Prostate gland (tissue), 2 donors: ENCODE results near the gene LRRC28. TPM values are rescaled to one million over a fixed set of nuclear protein-coding genes. Genes with fewer than 3 reads are reported as not detected.

Experiments
- DNase-seq: peaks from one replicate; pipeline ENCODE4 v3.0.0-alpha.2; 2019; ENCODE audit warnings: low spot score
- H3K27ac ChIP-seq, 2 donors: fragments of 200-600 bp; sonication (generic); 2 replicates each; pipeline ENCODE4 v1.5.1; 2017 to 2019
- H3K27me3 ChIP-seq: fragments of 200-600 bp; sonication (generic); replicated peaks from 2 replicates; pipeline ENCODE4 v1.5.1; 2019; ENCODE audit not compliant: insufficient read depth
- H3K36me3 ChIP-seq, 2 donors: fragments of 200-600 bp; sonication (generic); 1 replicate in 1 of 2; 2 replicates in 1 of 2; pipeline versions ENCODE4 v1.5.1 to v1.8.1; 2017 to 2019
- H3K4me1 ChIP-seq: fragments of 200-600 bp; sonication (generic); replicated peaks from 2 replicates; pipeline ENCODE4 v1.5.1; 2019
- H3K4me3 ChIP-seq, 2 donors: fragments of 200-600 bp; sonication (generic); 2 replicates each; pipeline ENCODE4 v1.5.1; 2017 to 2019
- H3K9me3 ChIP-seq: fragments of 200-600 bp; sonication (generic); 2 replicates; pipeline ENCODE4 v1.5.1; 2017
- POLR2A ChIP-seq: fragments of 450-650 bp; IDR thresholded peaks from one replicate; pipeline ENCODE4 v1.6.1; 2016; ENCODE audit warnings: antibody characterized with exemption, mild to moderate bottlenecking
- POLR2AphosphoS5 ChIP-seq: sonication (generic); formaldehyde crosslinking; IDR thresholded peaks from one replicate; pipeline ENCODE4 v1.6.1; 2017; ENCODE audit warnings: antibody characterized with exemption
- WGBS: methylation state at CpG from one replicate; pipeline ENCODE4 v1.1.5; 2018; 5-methylcytosine and 5-hydroxymethylcytosine counted together
- intact Hi-C: fragments of 100-400 bp; cut with DNase I; formaldehyde crosslinking; loops from one replicate; pipeline ENCODE4 v1.14.2; 2022
- total RNA-seq, 2 donors: library from RNA; depleted of rRNA; stranded (reverse); fragments of >200 nt; gene quantifications; one replicate each; pipeline ENCODE4 v1.1.0, GENCODE V29; 2016
- TF ChIP-seq, protein P1 (sequence below), 4 experiments: fragments of 200-600 bp in 2 of 4; fragments of 450-650 bp in 2 of 4; sonication (generic) in 2 of 4; IDR thresholded peaks; 1 replicate in 3 of 4; 2 replicates in 1 of 4; pipeline ENCODE4 v1.5.1; 2016 to 2019; ENCODE audit warnings: antibody characterized with exemption in 4 of 4, mild to moderate bottlenecking in 2 of 4, moderate library complexity in 2 of 4

LRRC28 gene
- total RNA-seq, 2 donors from 2014 or later, result 16.0 to 36.8 TPM

DNA sequence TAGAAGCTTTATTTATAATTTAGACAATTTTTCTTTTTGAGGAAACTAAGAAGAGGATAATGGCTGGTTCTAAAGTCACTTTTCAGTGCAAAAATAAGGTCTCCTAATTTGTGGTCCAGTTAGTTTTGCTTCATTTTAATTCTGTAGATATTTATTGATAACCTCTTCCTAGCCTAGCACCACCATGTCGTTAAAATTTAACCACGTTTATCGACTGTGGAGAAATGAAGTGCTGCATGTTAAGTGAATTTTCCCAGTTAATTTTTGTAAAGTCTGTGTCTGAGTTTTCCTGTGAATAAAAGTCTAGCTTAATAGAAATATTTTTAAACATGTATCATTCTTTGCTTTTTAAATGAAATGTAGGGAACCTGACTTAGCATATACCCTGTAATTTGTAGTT is 16.7 kb downstream of the LRRC28 start:
- intact Hi-C loops, result no loop called here
- WGBS, result 75% methylated on average over 3 of the region's 3 CpGs
- H3K27ac ChIP-seq, result no peak overlapping the region

DNA sequence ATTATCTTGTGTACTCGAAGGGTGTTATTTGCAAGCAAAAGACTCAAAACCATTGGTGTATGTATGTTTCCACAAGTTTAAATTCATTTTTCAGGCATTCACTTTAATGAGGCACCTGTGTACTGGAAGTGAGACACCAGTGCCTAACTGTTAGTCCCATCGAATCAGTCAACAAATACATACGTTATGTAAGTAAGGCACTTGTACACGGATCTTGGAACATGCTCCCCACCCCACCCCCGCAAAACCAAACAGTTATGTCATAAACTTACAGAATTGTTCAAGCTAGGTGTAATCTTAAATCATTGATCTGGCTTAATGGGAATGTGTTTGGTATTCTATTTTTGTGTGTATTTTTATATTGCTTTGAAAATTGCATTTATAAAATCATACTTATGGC is 17.1 kb downstream of the LRRC28 start:
- H3K36me3 ChIP-seq, result no peaks in the 10 kb centered on the region
- H3K27me3 ChIP-seq, result no peaks in the 10 kb centered on the region
- no peak overlapping the region for H3K27ac ChIP-seq
- 70% methylated on average over 5 of the region's 5 CpGs for WGBS
- H3K4me3 ChIP-seq, result no peak overlapping the region
- no peaks in the 10 kb centered on the region for H3K4me1 ChIP-seq
- no peaks in the 10 kb centered on the region for H3K9me3 ChIP-seq
- intact Hi-C loops, result no loop called here
- DNase-seq, result no peak
- TF ChIP-seq, protein P1, sequence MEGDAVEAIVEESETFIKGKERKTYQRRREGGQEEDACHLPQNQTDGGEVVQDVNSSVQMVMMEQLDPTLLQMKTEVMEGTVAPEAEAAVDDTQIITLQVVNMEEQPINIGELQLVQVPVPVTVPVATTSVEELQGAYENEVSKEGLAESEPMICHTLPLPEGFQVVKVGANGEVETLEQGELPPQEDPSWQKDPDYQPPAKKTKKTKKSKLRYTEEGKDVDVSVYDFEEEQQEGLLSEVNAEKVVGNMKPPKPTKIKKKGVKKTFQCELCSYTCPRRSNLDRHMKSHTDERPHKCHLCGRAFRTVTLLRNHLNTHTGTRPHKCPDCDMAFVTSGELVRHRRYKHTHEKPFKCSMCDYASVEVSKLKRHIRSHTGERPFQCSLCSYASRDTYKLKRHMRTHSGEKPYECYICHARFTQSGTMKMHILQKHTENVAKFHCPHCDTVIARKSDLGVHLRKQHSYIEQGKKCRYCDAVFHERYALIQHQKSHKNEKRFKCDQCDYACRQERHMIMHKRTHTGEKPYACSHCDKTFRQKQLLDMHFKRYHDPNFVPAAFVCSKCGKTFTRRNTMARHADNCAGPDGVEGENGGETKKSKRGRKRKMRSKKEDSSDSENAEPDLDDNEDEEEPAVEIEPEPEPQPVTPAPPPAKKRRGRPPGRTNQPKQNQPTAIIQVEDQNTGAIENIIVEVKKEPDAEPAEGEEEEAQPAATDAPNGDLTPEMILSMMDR (IDR thresholded peaks at IDR 0.05), result no peak
- TF ChIP-seq POLR2A (no peak), POLR2AphosphoS5 (no peak)

More for the DNA sequence above, 16.7 kb downstream of the LRRC28 start:
- Histone ChIP-seq H3K27me3 (no peaks in the 10 kb centered on the region), H3K36me3 (no peaks in the 10 kb centered on the region), H3K4me3 (no peak overlapping the region), H3K4me1 (no peaks in the 10 kb centered on the region), H3K9me3 (no peaks in the 10 kb centered on the region)
- TF ChIP-seq, protein P1 (IDR thresholded peaks at IDR 0.05), result no peak
- DNase-seq, result no peak

DNA sequence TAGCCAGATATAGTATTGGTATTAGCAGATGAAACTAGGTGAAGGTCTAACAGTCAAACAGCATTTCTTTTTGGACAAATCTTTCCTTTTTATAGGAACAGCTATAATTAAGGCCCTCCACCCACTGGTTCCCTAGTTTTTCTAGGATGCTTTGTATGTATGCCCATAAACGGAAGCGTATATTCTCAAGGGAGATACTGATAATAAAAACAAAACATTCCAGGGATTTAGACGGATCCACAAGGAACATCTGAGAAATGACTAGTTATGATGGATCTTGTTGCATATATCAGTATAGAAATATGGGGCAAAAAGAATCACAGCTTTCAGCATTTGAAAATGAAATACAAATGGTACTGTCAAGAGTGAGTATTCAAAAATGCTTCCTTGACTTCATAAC is 22.5 kb downstream of the LRRC28 start:
- Histone ChIP-seq H3K27ac (no peak overlapping the region), H3K27me3 (no peaks in the 10 kb centered on the region), H3K4me3 (no peak overlapping the region), H3K9me3 (no peaks in the 10 kb centered on the region), H3K4me1 (no peaks in the 10 kb centered on the region), H3K36me3 (no peaks in the 10 kb centered on the region)
- intact Hi-C loops, result loop anchor here (10.0 kb wide), 1 partner anchor 481 kb away; no protein-coding TSS in a partner anchor
- no peak for DNase-seq
- TF ChIP-seq, protein P1 (IDR thresholded peaks at IDR 0.05), result no peak
- TF ChIP-seq POLR2A, result no peak
- no peak for TF ChIP-seq POLR2AphosphoS5
- 76% methylated on average over 3 of the region's 3 CpGs for WGBS

DNA sequence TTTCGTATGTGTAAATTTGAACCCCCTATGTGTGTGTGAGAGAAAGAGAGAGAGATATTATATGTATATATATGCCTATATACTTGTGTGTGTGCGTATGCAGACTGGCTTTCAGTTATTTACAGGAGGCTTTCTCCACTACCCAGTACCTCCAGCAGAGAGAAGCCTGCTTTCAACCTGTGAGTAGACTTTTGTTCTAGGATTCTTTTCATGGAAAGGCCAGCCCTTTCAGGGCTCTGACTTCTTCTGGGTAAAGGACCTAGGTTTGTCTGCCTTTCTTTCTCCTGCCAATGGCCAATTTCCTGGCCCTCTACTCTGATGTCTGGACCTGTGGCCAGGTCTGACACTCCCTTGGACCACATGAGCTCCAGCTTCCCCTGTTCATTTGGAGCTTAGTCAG is 23.8 kb downstream of the LRRC28 start:
- no peaks in the 10 kb centered on the region for H3K9me3 ChIP-seq
- TF ChIP-seq, protein P1 (IDR thresholded peaks at IDR 0.05), result no peak
- TF ChIP-seq POLR2A (no peak), POLR2AphosphoS5 (no peak)
- H3K4me1 ChIP-seq, result no peaks in the 10 kb centered on the region
- H3K4me3 ChIP-seq, result no peak overlapping the region
- H3K27me3 ChIP-seq, result no peaks in the 10 kb centered on the region
- DNase-seq, result no peak
- WGBS, result 95% methylated on average over 2 of the region's 2 CpGs
- no peaks in the 10 kb centered on the region for H3K36me3 ChIP-seq
- intact Hi-C loops, result loop anchor here (10.0 kb wide), 1 partner anchor 480 kb away; no protein-coding TSS in a partner anchor
- H3K27ac ChIP-seq, result no peak overlapping the region

DNA sequence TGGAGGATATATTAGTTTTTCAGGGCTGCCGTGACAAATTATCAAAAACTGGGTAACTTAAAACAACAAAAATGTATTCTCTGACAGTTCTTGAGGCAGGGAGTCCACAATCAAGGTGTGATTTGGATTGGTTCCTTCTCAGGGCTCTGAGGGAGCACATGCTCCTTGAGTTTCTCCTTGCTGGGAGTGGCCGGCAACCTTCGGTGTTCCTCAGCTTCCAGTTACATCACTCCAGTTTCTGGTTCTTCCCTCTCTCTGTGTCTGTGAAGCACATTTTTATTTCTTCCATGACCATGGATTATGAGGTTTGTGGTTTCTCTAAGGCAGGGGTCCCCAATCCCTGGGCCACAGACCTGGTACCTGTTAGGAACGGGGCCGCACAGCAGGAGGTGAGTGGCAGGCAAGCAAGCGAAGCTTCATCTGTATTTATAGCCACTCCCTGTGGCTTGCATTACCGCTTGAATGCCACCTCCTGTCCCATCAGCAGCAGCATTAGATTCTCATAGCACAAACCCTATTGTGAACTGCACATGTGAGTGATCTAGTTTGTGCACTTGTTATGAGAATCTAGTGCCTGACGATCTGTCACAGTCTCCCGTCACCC is 24.3 kb downstream of the LRRC28 start:
- 95% methylated on average over 9 of the region's 9 CpGs for WGBS
- Histone ChIP-seq H3K27me3 (no peaks in the 10 kb centered on the region), H3K9me3 (no peaks in the 10 kb centered on the region), H3K4me1 (no peaks in the 10 kb centered on the region), H3K4me3 (no peak overlapping the region), H3K27ac (no peak overlapping the region), H3K36me3 (no peaks in the 10 kb centered on the region)
- intact Hi-C loops, result loop anchor here (10.0 kb wide), 1 partner anchor 479 kb away; no protein-coding TSS in a partner anchor
- DNase-seq, result no peak
- no peak for TF ChIP-seq POLR2A
